K562 (cell line): Measurements from ENCODE around the gene SOCS7. TPM values are rescaled to one million over a fixed set of nuclear protein-coding genes. Genes with fewer than 3 reads are reported as not detected.

Experiments used
- ATAC-seq: fragments of 200-7000 bp; cut with Tn5 transposase; 3 replicates; pipeline ENCODE4 v1.9.1; 2020; ENCODE audit warnings: moderate library complexity
- BruUV-seq: library from RNA; stranded (reverse); fragments of 400-500 nt; replicated peaks from 2 replicates; lab custom pipeline; 2021; lab: Mats Ljungman, UMichigan
- CTCF ChIA-PET: fragments of 300-600 bp; formaldehyde crosslinking; extraction: SDS; loops from one replicate; lab custom pipeline; 2021; ENCODE audit warnings: low intra/inter-chr PET ratio; lab: Yijun Ruan, JAX
- POLR2A ChIA-PET: fragments of 300-600, 350-650 bp; sonication (Branson Sonifier 250); formaldehyde crosslinking; extraction: SDS; loops from one replicate; lab custom pipeline; 2021; ENCODE audit warnings: antibody characterized with exemption, inconsistent platforms; lab: Yijun Ruan, JAX
- DNase-seq, 4 experiments: peaks; one replicate each; pipeline versions ENCODE4 v3.0.0 to v3.0.0-alpha.2; 2011 to 2018; ENCODE audit warnings: low spot score in 3 of 4, mixed read lengths in 3 of 4; ENCODE audit errors: extremely low read depth in 1 of 4
- FAIRE-seq: peaks from 2 replicates; lab custom pipeline; 2011; peaks lifted over from hg19 to GRCh38; lab: Jason Lieb, UNC
- H2AFZ ChIP-seq: 2 replicates; pipeline ENCODE4 v1.6.0; 2011; ENCODE audit warnings: low read depth, low read length, control low read depth, inconsistent platforms
- H3K27ac ChIP-seq: fragments of 200-600 bp; 3 replicates; pipeline ENCODE4 v1.8.0; 2011; ENCODE audit warnings: low read depth, mild to moderate bottlenecking, control low read depth, inconsistent platforms, low read length, moderate library complexity, mixed read lengths; ENCODE audit errors: extremely low read depth
- H3K27me3 ChIP-seq, 2 experiments: fragments of 300-600 bp in 1 of 2; 2 replicates in 1 of 2; 3 replicates in 1 of 2; pipeline versions ENCODE4 v1.6.0 to v1.8.0; 2011; ENCODE audit warnings: inconsistent platforms in 2 of 2, low read length in 2 of 2, mild to moderate bottlenecking in 1 of 2, mixed read lengths in 1 of 2, moderate library complexity in 1 of 2; ENCODE audit not compliant: control insufficient read depth in 2 of 2, insufficient read depth in 2 of 2
- H3K36me3 ChIP-seq: fragments of 300-600 bp; 3 replicates; pipeline ENCODE4 v1.8.0; 2011; ENCODE audit warnings: mild to moderate bottlenecking, low read length, inconsistent platforms; ENCODE audit not compliant: control insufficient read depth, insufficient read depth
- H3K4me1 ChIP-seq, 2 experiments: fragments of 200-600 bp in 1 of 2; replicated peaks in 1 of 2; 2 replicates in 1 of 2; 3 replicates in 1 of 2; pipeline versions ENCODE4 v1.5.1 to v1.8.0; 2011; ENCODE audit warnings: inconsistent platforms in 2 of 2, low read length in 2 of 2, mild to moderate bottlenecking in 1 of 2, mixed read lengths in 1 of 2, moderate library complexity in 1 of 2; ENCODE audit not compliant: control insufficient read depth in 2 of 2, insufficient read depth in 2 of 2
- H3K4me2 ChIP-seq: 2 replicates; pipeline ENCODE4 v1.6.1; 2011; ENCODE audit warnings: low read length, control low read depth, inconsistent platforms, mixed read lengths; ENCODE audit not compliant: insufficient read depth
- H3K4me3 ChIP-seq: fragments of 200-600 bp; sonication (generic), shearing (Covaris generic); 2 replicates; pipeline ENCODE4 v1.5.1; 2016; ENCODE audit warnings: control low read depth, inconsistent platforms
- H3K79me2 ChIP-seq: fragments of 200-600 bp; 3 replicates; pipeline ENCODE4 v1.8.0; 2011; ENCODE audit warnings: low read length, inconsistent platforms; ENCODE audit not compliant: control insufficient read depth, insufficient read depth
- H3K9ac ChIP-seq, 2 experiments: 2 replicates each; pipeline versions ENCODE4 v1.6.0 to v1.6.1; 2011; ENCODE audit warnings: low read depth in 2 of 2, low read length in 2 of 2, control low read depth in 1 of 2, inconsistent platforms in 1 of 2, mild to moderate bottlenecking in 1 of 2, mixed read lengths in 1 of 2; ENCODE audit not compliant: insufficient read depth in 1 of 2
- H3K9me1 ChIP-seq: one replicate; pipeline ENCODE4 v1.6.0; 2011; ENCODE audit warnings: inconsistent platforms, mild to moderate bottlenecking, low read length, moderate library complexity; ENCODE audit not compliant: control insufficient read depth, insufficient read depth
- H3K9me3 ChIP-seq: replicated peaks from 2 replicates; pipeline ENCODE4 v1.5.1; 2011; ENCODE audit warnings: low read depth, low read length, inconsistent platforms; ENCODE audit not compliant: control insufficient read depth, insufficient read depth
- H4K20me1 ChIP-seq: replicated peaks from 2 replicates; pipeline ENCODE4 v1.6.1; 2011; ENCODE audit warnings: low read length, inconsistent platforms, mixed read lengths; ENCODE audit not compliant: control insufficient read depth, insufficient read depth
- ESRRA ChIP-seq: fragments of 450-650 bp; IDR thresholded peaks from 2 replicates; pipeline ENCODE4 v1.6.1; 2014; ENCODE audit warnings: low read depth, mild to moderate bottlenecking, moderate library complexity, borderline replicate concordance
- GTF2B ChIP-seq: IDR thresholded peaks from 2 replicates; pipeline ENCODE4 v1.6.1; 2011; ENCODE audit not compliant: insufficient read length; ENCODE audit errors: extremely low read depth
- ILK ChIP-seq: fragments of 450-650 bp; IDR thresholded peaks from 2 replicates; pipeline ENCODE4 v1.6.1; 2016; ENCODE audit warnings: missing genetic modification characterization, low read depth, mild to moderate bottlenecking, missing compliant biosample characterization, moderate library complexity, borderline replicate concordance
- POLR2AphosphoS5 ChIP-seq: IDR thresholded peaks from 2 replicates; pipeline ENCODE4 v1.6.1; 2011; ENCODE audit warnings: mild to moderate bottlenecking, low read depth, low read length, moderate library complexity; ENCODE audit not compliant: control insufficient read depth, insufficient read depth
- WGBS: fragments of 100-300 bp; shearing (Covaris generic); methylation state at CpG from one replicate; pipeline ENCODE4 v1.1.6; 2016; ENCODE audit warnings: low coverage, mixed read lengths; ENCODE audit not compliant: insufficient coverage; ENCODE audit errors: missing lambda C conversion rate; 5-methylcytosine and 5-hydroxymethylcytosine counted together
- in situ Hi-C: fragments of 300-500 bp; cut with MboI; formaldehyde crosslinking; loops from 4 replicates; pipeline ENCODE4 v1.15.0; 2018; ENCODE audit warnings: inconsistent platforms, mixed read lengths
- intact Hi-C: fragments of 100-400 bp; cut with micrococcal nuclease; formaldehyde crosslinking; loops from 2 replicates; pipeline ENCODE4 v1.14.2; 2022
- polyA plus RNA-seq, 8 experiments: library from polyadenylated mRNA; depleted of rRNA in 4 of 8; stranded (reverse) in 5 of 8; unstranded in 3 of 8; fragments of >200 nt; fragmentation: Nextera tagmentation in 2 of 8; fragmentation: Illumina TruSeq in 1 of 8; extraction: Ambion mirVana in 2 of 8; extraction: Trizol in 1 of 8; gene quantifications; 2 replicates each; pipeline versions ENCODE4 v1.2.1 to v1.2.3, GENCODE V29; 2011 to 2014; ENCODE audit warnings: inconsistent platforms in 1 of 8, missing spikeins in 1 of 8
- total RNA-seq, 7 experiments: library from RNA; depleted of rRNA in 6 of 7; stranded (reverse); fragments of >200 nt in 6 of 7; fragmentation: Illumina TruSeq in 2 of 7; extraction: Trizol in 2 of 7; gene quantifications; 2 replicates each; pipeline versions ENCODE4 v1.2.1 to v1.2.3, GENCODE V29; 2011 to 2021; ENCODE audit warnings: low replicate concordance in 1 of 7
- TF ChIP-seq, protein P1 (sequence below): fragments of 250-450 bp; sonication (Bioruptor Pico); IDR thresholded peaks from 2 replicates; pipeline ENCODE4 v1.5.0; 2020; ENCODE audit warnings: mild to moderate bottlenecking, borderline replicate concordance

SOCS7 gene
- total and polyA plus RNA-seq, 9 of the 15 experiments (the other 6 are each of a cell fraction or from before 2014, with no cell fraction given): 0.94 to 14.5 (median 8.2) TPM

GRCh38 chr17:38345743-38346142 lies 5.9 kb upstream of the SOCS7 start:
- Histone ChIP-seq H2AFZ (no peak overlapping the region), H3K27me3 (peaks cover 19 to 43% of the 10 kb centered on the region in 2 experiments; a peak in 4 of 5 replicates), H3K27ac (no peak overlapping the region), H4K20me1 (peaks cover 9% of the 10 kb centered on the region; the same call in 1 of the 2 replicates), H3K9me1 (no peaks in the 10 kb centered on the region), H3K4me2 (no peak overlapping the region), H3K79me2 (no peaks in the 10 kb centered on the region), H3K4me3 (no peak overlapping the region), H3K9me3 (no peaks in the 10 kb centered on the region), H3K9ac (no peak overlapping the region), H3K4me1 (peaks cover 3 to 7% of the 10 kb centered on the region in 2 experiments; a peak in 2 of 5 replicates), H3K36me3 (no peaks in the 10 kb centered on the region)
- ChIA-PET POLR2A (interaction anchor here (1.2 kb wide), 1 partner anchor 17 kb away, joined by 3 read pairs; no protein-coding TSS in a partner anchor), CTCF (no interaction called here)
- BruUV-seq: no TSS peak
- WGBS: 36% methylated on average over 7 of the region's 7 CpGs
- no peak for DNase-seq
- FAIRE-seq: no peak
- intact Hi-C loops: no loop called here
- in situ Hi-C loops: loop anchor here (5.0 to 10.0 kb wide), 2 partner anchors 67 to 129 kb away; no protein-coding TSS in a partner anchor
- TF ChIP-seq POLR2AphosphoS5: no peak
- no peak for TF ChIP-seq GTF2B
- no peak for TF ChIP-seq ILK (tag)
- no peak for TF ChIP-seq ESRRA
- TF ChIP-seq, protein P1, sequence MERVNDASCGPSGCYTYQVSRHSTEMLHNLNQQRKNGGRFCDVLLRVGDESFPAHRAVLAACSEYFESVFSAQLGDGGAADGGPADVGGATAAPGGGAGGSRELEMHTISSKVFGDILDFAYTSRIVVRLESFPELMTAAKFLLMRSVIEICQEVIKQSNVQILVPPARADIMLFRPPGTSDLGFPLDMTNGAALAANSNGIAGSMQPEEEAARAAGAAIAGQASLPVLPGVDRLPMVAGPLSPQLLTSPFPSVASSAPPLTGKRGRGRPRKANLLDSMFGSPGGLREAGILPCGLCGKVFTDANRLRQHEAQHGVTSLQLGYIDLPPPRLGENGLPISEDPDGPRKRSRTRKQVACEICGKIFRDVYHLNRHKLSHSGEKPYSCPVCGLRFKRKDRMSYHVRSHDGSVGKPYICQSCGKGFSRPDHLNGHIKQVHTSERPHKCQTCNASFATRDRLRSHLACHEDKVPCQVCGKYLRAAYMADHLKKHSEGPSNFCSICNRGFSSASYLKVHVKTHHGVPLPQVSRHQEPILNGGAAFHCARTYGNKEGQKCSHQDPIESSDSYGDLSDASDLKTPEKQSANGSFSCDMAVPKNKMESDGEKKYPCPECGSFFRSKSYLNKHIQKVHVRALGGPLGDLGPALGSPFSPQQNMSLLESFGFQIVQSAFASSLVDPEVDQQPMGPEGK: no peak
- TF ChIP-seq, all 486 proteins: peak for 0
- no peak for ATAC-seq
